HFFc6 (cell line): ENCODE measurements around the gene THOC1. TPM values are rescaled to one million over a fixed set of nuclear protein-coding genes. Genes with fewer than 3 reads are reported as not detected.

Experiments
- DNase-seq: peaks from one replicate; pipeline ENCODE4 v3.0.0-alpha.2; 2018
- H3K27ac Mint-ChIP-seq: 2 replicates; pipeline ENCODE4 v1.8.0; 2020; ENCODE audit warnings: mild to moderate bottlenecking, mixed read lengths
- H3K27me3 Mint-ChIP-seq: 2 replicates; pipeline ENCODE4 v1.8.0; 2021; ENCODE audit warnings: mild to moderate bottlenecking, moderate library complexity, mixed read lengths; ENCODE audit not compliant: insufficient read depth
- H3K36me3 Mint-ChIP-seq: 2 replicates; pipeline ENCODE4 v1.8.0; 2021; ENCODE audit warnings: low read depth, mixed read lengths
- H3K4me1 Mint-ChIP-seq: 2 replicates; pipeline ENCODE4 v1.8.0; 2020; ENCODE audit warnings: low read depth, mixed read lengths
- H3K4me3 Mint-ChIP-seq: 2 replicates; pipeline ENCODE4 v1.8.0; 2020; ENCODE audit warnings: mild to moderate bottlenecking, moderate library complexity, mixed read lengths
- H3K9me3 Mint-ChIP-seq: 2 replicates; pipeline ENCODE4 v1.8.0; 2020; ENCODE audit warnings: mild to moderate bottlenecking, mixed read lengths
- CTCF ChIP-seq: fragments of 200-600 bp; sonication (generic); IDR thresholded peaks from 2 replicates; pipeline ENCODE4 v1.5.0; 2021; ENCODE audit warnings: antibody characterized with exemption, mild to moderate bottlenecking
- total RNA-seq, 6 experiments: library from RNA; stranded (reverse); fragmentation: NEBNext Ultra II Directional; extraction: Animal tissue kit (Norgen Biotek cat#: 25700); gene quantifications; 2 replicates in 1 of 6; 3 replicates in 5 of 6; pipeline ENCODE4 v1.2.3, GENCODE V29; 2021

The THOC1 gene
- total RNA-seq, 6 experiments from 2014 or later, result 12.9 to 18.5 (median 16.4) TPM

- H3K4me3 Mint-ChIP-seq, result no peak overlapping the region
- H3K36me3 Mint-ChIP-seq, result peaks cover 13% of the 10 kb centered on the region
- no peaks in the 10 kb centered on the region for H3K9me3 Mint-ChIP-seq
- H3K27me3 Mint-ChIP-seq, result no peaks in the 10 kb centered on the region; the same call in 1 of the 2 replicates
- H3K4me1 Mint-ChIP-seq, result peaks cover 18% of the 10 kb centered on the region
- no peak for TF ChIP-seq CTCF
- peak overlapping the region; percentile 45 for H3K27ac Mint-ChIP-seq
- peak; percentile 15 for DNase-seq
These were observed 6.3 kb downstream of the THOC1 start for GRCh38 chr18:261398-262073.

- TF ChIP-seq CTCF, result no peak
- no peak overlapping the region for H3K4me3 Mint-ChIP-seq
- no peaks in the 10 kb centered on the region for H3K9me3 Mint-ChIP-seq
- peaks cover 13% of the 10 kb centered on the region for H3K4me1 Mint-ChIP-seq
- peaks cover 20% of the 10 kb centered on the region for H3K36me3 Mint-ChIP-seq
- no peak overlapping the region for H3K27ac Mint-ChIP-seq
- DNase-seq, result no peak
- no peaks in the 10 kb centered on the region; the same call in 1 of the 2 replicates for H3K27me3 Mint-ChIP-seq
These were observed 7.3 kb downstream of the THOC1 start for GRCh38 chr18:260547-260946.

GRCh38 chr18:255171-255570, 12.7 kb downstream of the THOC1 start:
- no peak for TF ChIP-seq CTCF
- no peak overlapping the region for H3K27ac Mint-ChIP-seq
- no peak for DNase-seq
- no peaks in the 10 kb centered on the region; the same call in 1 of the 2 replicates for H3K27me3 Mint-ChIP-seq
- H3K4me3 Mint-ChIP-seq, result no peak overlapping the region
- H3K4me1 Mint-ChIP-seq, result peaks cover 11% of the 10 kb centered on the region; the same call in 1 of the 2 replicates
- H3K9me3 Mint-ChIP-seq, result no peaks in the 10 kb centered on the region
- H3K36me3 Mint-ChIP-seq, result peaks cover 21% of the 10 kb centered on the region

GRCh38 chr18:253121-253520, 14.7 kb downstream of the THOC1 start:
- H3K36me3 Mint-ChIP-seq, result peaks cover 28% of the 10 kb centered on the region
- peaks cover 11% of the 10 kb centered on the region; the same call in 1 of the 2 replicates for H3K4me1 Mint-ChIP-seq
- H3K27ac Mint-ChIP-seq, result no peak overlapping the region
- TF ChIP-seq CTCF, result no peak
- no peaks in the 10 kb centered on the region for H3K9me3 Mint-ChIP-seq
- H3K4me3 Mint-ChIP-seq, result no peak overlapping the region
- no peak for DNase-seq
- no peaks in the 10 kb centered on the region; the same call in 1 of the 2 replicates for H3K27me3 Mint-ChIP-seq

GRCh38 chr18:251572-251971, 16.3 kb downstream of the THOC1 start:
- H3K36me3 Mint-ChIP-seq, result peaks cover 28% of the 10 kb centered on the region
- no peak for DNase-seq
- H3K4me3 Mint-ChIP-seq, result no peak overlapping the region
- H3K27ac Mint-ChIP-seq, result no peak overlapping the region
- H3K4me1 Mint-ChIP-seq, result peaks cover 11% of the 10 kb centered on the region; the same call in 1 of the 2 replicates
- no peak for TF ChIP-seq CTCF
- H3K9me3 Mint-ChIP-seq, result no peaks in the 10 kb centered on the region
- H3K27me3 Mint-ChIP-seq, result no peaks in the 10 kb centered on the region; the same call in 1 of the 2 replicates
